Parathyroid adenoma (tissue), 2 donors: ENCODE measurements around the gene OGG1.

ENCODE experiments used
- H2AFZ ChIP-seq: fragments of 300-600 bp; sonication (generic); one replicate; pipeline ENCODE4 v1.7.0; 2017; ENCODE audit warnings: antibody characterized with exemption, mild to moderate bottlenecking
- H3K27ac ChIP-seq: fragments of 300-600 bp; sonication (generic); one replicate; pipeline ENCODE4 v1.7.0; 2017
- H3K27me3 ChIP-seq: fragments of 300-600 bp; sonication (generic); one replicate; pipeline ENCODE4 v1.7.0; 2017; ENCODE audit warnings: low read length; ENCODE audit not compliant: control insufficient read depth, insufficient read depth
- H3K36me3 ChIP-seq: fragments of 300-600 bp; sonication (generic); one replicate; pipeline ENCODE4 v1.7.0; 2017; ENCODE audit warnings: low read length; ENCODE audit not compliant: control insufficient read depth, insufficient read depth
- H3K4me1 ChIP-seq: fragments of 300-600 bp; sonication (generic); one replicate; pipeline ENCODE4 v1.7.0; 2017; ENCODE audit warnings: control low read depth
- H3K4me2 ChIP-seq: fragments of 300-600 bp; sonication (generic); one replicate; pipeline ENCODE4 v1.7.0; 2017; ENCODE audit warnings: low read length
- H3K4me3 ChIP-seq: fragments of 300-600 bp; sonication (generic); one replicate; pipeline ENCODE4 v1.7.0; 2017; ENCODE audit warnings: low read depth, low read length
- H3K79me2 ChIP-seq: fragments of 300-600 bp; sonication (generic); one replicate; pipeline ENCODE4 v1.7.0; 2017; ENCODE audit warnings: control low read depth
- H3K9ac ChIP-seq: fragments of 300-600 bp; sonication (generic); one replicate; pipeline ENCODE4 v1.7.0; 2017; ENCODE audit warnings: mild to moderate bottlenecking
- H3K9me3 ChIP-seq: fragments of 300-600 bp; sonication (generic); one replicate; pipeline ENCODE4 v1.7.0; 2017; ENCODE audit warnings: low read length; ENCODE audit not compliant: control insufficient read depth
- TF ChIP-seq, protein P1 (sequence below): fragments of 300-600 bp; sonication (generic); IDR thresholded peaks from one replicate; pipeline ENCODE4 v1.7.0; 2017; ENCODE audit warnings: antibody characterized with exemption, mild to moderate bottlenecking
- donor health status: primary hyperparathyroidism.

Gene OGG1

DNA sequence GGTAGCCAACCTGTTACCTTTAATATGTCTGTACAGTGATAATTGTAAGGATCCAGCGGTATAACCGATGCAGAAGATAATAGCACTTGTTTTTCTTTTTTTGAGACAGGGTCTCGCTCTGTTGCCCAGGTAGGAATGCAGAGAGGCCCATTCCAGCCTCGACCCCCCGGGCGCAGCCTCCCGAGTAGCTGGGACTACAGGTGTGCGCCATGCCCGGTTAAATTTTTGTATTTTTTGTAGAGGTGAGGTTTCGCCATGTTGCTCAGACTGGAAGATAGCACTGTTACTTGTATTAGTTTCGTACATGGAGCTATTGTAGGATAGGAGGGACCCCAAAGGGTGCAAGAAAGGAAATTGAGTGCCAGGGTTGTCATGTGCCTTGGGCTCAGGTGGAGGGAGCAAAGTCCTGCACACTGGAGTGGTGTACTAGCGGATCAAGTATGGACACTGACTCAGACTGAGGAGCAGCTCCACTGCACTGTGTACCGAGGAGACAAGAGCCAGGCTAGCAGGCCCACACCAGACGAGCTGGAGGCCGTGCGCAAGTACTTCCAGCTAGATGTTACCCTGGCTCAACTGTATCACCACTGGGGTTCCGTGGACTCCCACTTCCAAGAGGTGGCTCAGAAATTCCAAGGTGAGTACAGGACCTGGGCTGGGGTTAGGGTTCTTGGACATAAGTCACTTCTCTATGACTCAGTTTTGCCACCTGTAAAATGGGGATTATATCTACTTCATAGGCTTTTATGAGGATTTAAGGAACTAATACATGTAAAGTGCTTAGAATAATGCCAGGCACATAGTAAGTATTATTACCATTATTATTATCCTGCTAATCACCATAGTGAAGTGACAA lies 1.0 kb downstream of the OGG1 start:
- H3K4me3 ChIP-seq, result peak overlapping the region; percentile 85
- no peaks in the 10 kb centered on the region for H3K27me3 ChIP-seq
- TF ChIP-seq, protein P1, sequence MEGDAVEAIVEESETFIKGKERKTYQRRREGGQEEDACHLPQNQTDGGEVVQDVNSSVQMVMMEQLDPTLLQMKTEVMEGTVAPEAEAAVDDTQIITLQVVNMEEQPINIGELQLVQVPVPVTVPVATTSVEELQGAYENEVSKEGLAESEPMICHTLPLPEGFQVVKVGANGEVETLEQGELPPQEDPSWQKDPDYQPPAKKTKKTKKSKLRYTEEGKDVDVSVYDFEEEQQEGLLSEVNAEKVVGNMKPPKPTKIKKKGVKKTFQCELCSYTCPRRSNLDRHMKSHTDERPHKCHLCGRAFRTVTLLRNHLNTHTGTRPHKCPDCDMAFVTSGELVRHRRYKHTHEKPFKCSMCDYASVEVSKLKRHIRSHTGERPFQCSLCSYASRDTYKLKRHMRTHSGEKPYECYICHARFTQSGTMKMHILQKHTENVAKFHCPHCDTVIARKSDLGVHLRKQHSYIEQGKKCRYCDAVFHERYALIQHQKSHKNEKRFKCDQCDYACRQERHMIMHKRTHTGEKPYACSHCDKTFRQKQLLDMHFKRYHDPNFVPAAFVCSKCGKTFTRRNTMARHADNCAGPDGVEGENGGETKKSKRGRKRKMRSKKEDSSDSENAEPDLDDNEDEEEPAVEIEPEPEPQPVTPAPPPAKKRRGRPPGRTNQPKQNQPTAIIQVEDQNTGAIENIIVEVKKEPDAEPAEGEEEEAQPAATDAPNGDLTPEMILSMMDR, result no peak
- peak overlapping the region; percentile 100 for H2AFZ ChIP-seq
- H3K9me3 ChIP-seq, result no peaks in the 10 kb centered on the region
- H3K4me2 ChIP-seq, result peak overlapping the region; percentile 100
- H3K4me1 ChIP-seq, result peaks cover 10% of the 10 kb centered on the region
- peak overlapping the region; percentile 96 for H3K27ac ChIP-seq
- H3K36me3 ChIP-seq, result no peaks in the 10 kb centered on the region
- H3K9ac ChIP-seq, result peak overlapping the region; percentile 29
- H3K79me2 ChIP-seq, result no peaks in the 10 kb centered on the region

DNA sequence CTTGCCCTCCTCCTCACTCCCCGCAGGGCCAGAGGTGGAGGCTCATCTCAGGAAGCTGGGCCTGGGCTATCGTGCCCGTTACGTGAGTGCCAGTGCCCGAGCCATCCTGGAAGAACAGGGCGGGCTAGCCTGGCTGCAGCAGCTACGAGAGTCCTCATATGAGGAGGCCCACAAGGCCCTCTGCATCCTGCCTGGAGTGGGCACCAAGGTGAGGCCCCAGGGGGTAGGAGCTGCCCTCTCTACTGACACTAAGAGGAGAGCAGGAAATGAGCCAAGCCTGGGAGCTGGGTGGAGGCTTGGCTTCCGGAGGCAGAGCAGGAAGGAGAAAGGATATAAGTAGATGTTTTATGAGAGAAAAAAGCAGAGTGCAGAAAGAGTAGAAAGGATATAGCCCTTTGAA lies 4.9 kb downstream of the OGG1 start:
- H3K4me1 ChIP-seq, result peaks cover 5% of the 10 kb centered on the region
- TF ChIP-seq, protein P1, result no peak
- no peaks in the 10 kb centered on the region for H3K27me3 ChIP-seq
- no peak overlapping the region for H3K4me2 ChIP-seq
- no peak overlapping the region for H3K4me3 ChIP-seq
- no peak overlapping the region for H2AFZ ChIP-seq
- H3K36me3 ChIP-seq, result no peaks in the 10 kb centered on the region
- no peak overlapping the region for H3K27ac ChIP-seq
- H3K9me3 ChIP-seq, result no peaks in the 10 kb centered on the region
- no peaks in the 10 kb centered on the region for H3K79me2 ChIP-seq
- no peak overlapping the region for H3K9ac ChIP-seq

DNA sequence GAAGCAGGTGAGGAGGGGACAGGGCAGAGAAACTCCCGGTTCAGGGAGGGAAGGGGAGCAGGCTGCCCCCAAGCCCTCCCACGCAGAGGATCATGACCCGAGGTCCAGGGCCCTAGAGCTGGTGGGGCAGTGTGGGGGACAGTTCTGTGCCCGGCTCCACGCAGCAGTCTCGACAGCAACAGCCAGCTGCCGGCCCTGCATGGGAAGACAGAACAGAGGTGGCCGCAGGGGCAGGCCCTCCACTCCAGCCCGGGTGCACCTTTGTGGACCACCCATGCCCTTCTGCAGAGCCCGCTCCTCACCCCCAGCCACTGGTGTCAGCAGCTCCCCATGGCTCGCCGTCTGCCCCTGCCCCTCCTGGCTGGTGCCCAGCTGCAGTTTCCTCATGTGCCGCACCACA lies 7.7 kb downstream of the OGG1 start:
- H3K4me1 ChIP-seq, result no peaks in the 10 kb centered on the region
- H3K9me3 ChIP-seq, result no peaks in the 10 kb centered on the region
- TF ChIP-seq, protein P1, result no peak
- H3K4me2 ChIP-seq, result no peak overlapping the region
- H3K79me2 ChIP-seq, result no peaks in the 10 kb centered on the region
- H3K9ac ChIP-seq, result no peak overlapping the region
- no peak overlapping the region for H3K4me3 ChIP-seq
- no peak overlapping the region for H3K27ac ChIP-seq
- no peak overlapping the region for H2AFZ ChIP-seq
- H3K36me3 ChIP-seq, result no peaks in the 10 kb centered on the region
- no peaks in the 10 kb centered on the region for H3K27me3 ChIP-seq

DNA sequence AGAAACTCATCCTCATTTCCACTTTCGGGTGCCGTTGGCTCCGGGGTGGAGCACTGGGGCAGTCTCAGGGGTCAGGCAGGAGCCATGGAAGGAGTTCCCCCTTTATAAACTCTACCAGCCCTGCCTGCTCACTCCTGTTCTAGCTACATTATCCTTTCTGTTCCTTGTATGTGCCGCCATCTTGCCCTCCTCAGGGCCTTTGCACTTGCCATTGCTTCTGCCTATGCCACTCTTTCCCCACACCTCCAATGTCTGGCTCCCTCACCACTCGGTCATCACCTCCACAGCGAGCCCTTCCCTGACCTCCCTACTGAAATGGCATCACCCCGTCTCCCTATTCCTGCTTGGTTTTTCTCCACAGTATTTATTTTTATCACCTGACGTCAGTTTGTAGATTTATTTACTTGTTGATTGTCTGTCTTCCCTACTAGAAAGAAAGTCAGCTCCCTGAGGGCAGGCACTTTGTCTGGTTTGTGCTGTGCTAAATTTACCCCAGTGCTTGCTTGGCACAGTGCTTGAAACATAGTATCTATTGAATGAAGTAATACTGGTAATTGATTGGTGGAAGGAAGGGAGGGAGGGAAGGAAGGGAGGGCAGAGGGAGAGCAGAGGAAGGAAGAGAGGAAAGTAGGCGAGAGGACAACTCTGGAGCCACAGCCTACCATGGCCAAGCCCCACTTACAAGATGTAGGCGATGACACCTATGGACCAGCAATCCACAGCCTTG lies 11.2 kb downstream of the OGG1 start:
- Histone ChIP-seq H3K79me2 (no peaks in the 10 kb centered on the region), H3K4me1 (no peaks in the 10 kb centered on the region), H2AFZ (no peak overlapping the region), H3K9ac (no peak overlapping the region), H3K36me3 (no peaks in the 10 kb centered on the region), H3K27me3 (no peaks in the 10 kb centered on the region), H3K4me3 (no peak overlapping the region), H3K4me2 (no peak overlapping the region), H3K9me3 (no peaks in the 10 kb centered on the region), H3K27ac (no peak overlapping the region)
- TF ChIP-seq, protein P1, result no peak
